Skeletal muscle tissue (tissue), 4 donors: ENCODE results near the gene DIO3. TPM values are rescaled to one million over a fixed set of nuclear protein-coding genes. Genes with fewer than 3 reads are reported as not detected.
"Not testable (repeated sequence)": the region's sequence is repeated elsewhere in the genome, so short reads cannot be mapped to it uniquely, and the experiment has no call there.

Experiments used
- H3K27ac ChIP-seq: one replicate; pipeline ENCODE4 v1.7.0; 2013; ENCODE audit warnings: mild to moderate bottlenecking, low read depth, low read length, inconsistent platforms
- H3K27me3 ChIP-seq, 3 donors: one replicate each; pipeline ENCODE4 v1.7.0; 2013; ENCODE audit warnings: low read length in 3 of 3; ENCODE audit not compliant: control insufficient read depth in 3 of 3, insufficient read depth in 3 of 3
- H3K36me3 ChIP-seq, 3 donors: one replicate each; pipeline ENCODE4 v1.7.0; 2013; ENCODE audit warnings: low read length in 3 of 3; ENCODE audit not compliant: control insufficient read depth in 3 of 3, insufficient read depth in 3 of 3
- H3K4me1 ChIP-seq, 3 donors: one replicate each; pipeline ENCODE4 v1.7.0; 2013; ENCODE audit warnings: low read length in 3 of 3, mild to moderate bottlenecking in 3 of 3; ENCODE audit not compliant: control insufficient read depth in 3 of 3, insufficient read depth in 3 of 3
- H3K4me3 ChIP-seq, 3 donors: one replicate each; pipeline ENCODE4 v1.7.0; 2013; ENCODE audit warnings: low read length in 3 of 3
- H3K9ac ChIP-seq, 3 donors: one replicate each; pipeline ENCODE4 v1.7.0; 2013; ENCODE audit warnings: low read length in 3 of 3, mild to moderate bottlenecking in 3 of 3, moderate library complexity in 2 of 3, low read depth in 1 of 3
- H3K9me3 ChIP-seq, 3 donors: one replicate each; pipeline ENCODE4 v1.7.0; 2013; ENCODE audit warnings: low read length in 3 of 3; ENCODE audit not compliant: control insufficient read depth in 3 of 3
- total RNA-seq: library from RNA; depleted of rRNA; stranded (reverse); fragments of >200 nt; gene quantifications from one replicate; pipeline ENCODE4 v1.2.3, GENCODE V29; 2014
- donor health status: Osteomylitis.

DIO3 gene
- total RNA-seq, 1 donor from 2014 or later, result 1.0 TPM

GRCh38 chr14:101550202-101550912, 10.9 kb upstream of the DIO3 start:
- H3K27ac ChIP-seq, H3K4me3 ChIP-seq, H3K9ac ChIP-seq, H3K36me3 ChIP-seq, H3K4me1 ChIP-seq, H3K9me3 ChIP-seq: not testable (repeated sequence)
- peaks cover 12 to 18% (median 17%) of the 10 kb centered on the region in 3 donors for H3K27me3 ChIP-seq

DNA sequence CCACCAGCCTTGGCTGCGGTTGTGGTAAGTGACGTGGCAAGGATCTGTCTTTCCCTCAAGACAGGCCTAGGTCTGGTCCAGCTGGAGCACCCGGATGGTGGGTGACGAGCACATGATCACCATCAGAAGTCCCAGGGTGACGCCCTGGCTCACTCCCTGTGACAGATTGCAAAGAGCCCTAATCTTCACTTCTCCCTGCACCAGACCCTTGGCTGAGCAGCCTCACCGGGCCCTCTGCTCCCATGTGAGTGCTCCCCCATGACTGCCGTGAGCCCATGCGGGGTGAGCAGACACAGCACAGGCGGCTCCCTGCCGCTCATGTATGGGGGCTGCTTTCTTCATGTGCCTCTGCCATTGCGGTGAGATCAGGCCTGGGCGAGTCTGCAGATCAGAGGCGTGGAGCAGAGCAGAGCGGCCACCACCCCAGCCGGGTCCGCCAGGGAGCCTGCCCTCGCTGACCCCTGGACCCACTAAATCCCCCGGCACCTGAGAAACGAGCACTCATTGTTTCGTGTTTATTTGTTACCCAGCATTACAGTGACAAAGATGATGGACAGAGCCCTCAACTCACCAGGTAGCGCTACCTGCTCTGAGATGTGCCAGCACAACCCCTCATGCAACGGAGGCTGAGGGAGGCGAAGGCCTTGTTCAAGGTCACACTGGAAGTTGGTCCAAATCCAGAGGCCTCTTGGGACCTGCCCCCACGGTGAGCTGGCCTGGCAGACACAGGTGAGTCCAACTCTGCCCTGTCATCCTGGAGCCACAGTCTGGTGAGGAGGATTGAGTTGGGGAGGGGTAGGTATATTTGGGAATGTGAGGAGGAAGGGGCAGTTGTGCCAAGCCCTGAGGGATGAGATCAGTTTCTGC, 9.3 kb upstream of the DIO3 start:
- peaks cover 24 to 31% (median 29%) of the 10 kb centered on the region in 3 donors for H3K27me3 ChIP-seq
- no peaks in the 10 kb centered on the region for H3K36me3 ChIP-seq
- H3K4me3 ChIP-seq, result no peak overlapping the region
- no peak overlapping the region for H3K27ac ChIP-seq
- no peaks in the 10 kb centered on the region for H3K9me3 ChIP-seq
- H3K9ac ChIP-seq, result no peak overlapping the region
- no peaks in the 10 kb centered on the region for H3K4me1 ChIP-seq

DNA sequence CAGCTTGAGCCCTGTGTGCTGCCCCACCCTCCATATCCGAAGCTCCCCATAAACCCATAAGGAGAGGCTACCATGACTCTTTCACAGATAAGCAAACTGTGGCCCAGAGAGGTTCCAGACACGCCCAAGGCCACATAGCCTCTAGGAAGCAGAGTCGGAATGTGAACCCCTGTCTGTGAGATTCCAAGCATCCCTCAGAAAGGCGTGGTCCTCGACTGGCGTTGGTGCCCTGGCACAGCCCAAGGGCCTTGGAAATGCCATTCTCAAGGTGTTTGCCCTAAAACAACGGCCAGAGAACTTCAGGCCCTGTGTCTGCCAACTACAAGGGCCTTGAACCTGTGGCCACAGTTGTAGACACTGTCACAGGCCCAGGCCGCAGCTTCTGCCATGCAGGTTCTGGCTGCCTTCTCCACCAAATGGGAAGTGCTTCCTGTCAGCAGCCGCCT, 8.5 kb upstream of the DIO3 start:
- Histone ChIP-seq H3K27ac (no peak overlapping the region), H3K4me1 (no peaks in the 10 kb centered on the region), H3K4me3 (no peak overlapping the region), H3K27me3 (peaks cover 32 to 39% (median 37%) of the 10 kb centered on the region in 3 donors), H3K9me3 (no peaks in the 10 kb centered on the region), H3K36me3 (no peaks in the 10 kb centered on the region), H3K9ac (no peak overlapping the region)

GRCh38 chr14:101553393-101553792, 7.9 kb upstream of the DIO3 start:
- no peaks in the 10 kb centered on the region for H3K9me3 ChIP-seq
- H3K27me3 ChIP-seq, result peaks cover 38 to 41% (median 40%) of the 10 kb centered on the region in 3 donors
- no peak overlapping the region for H3K4me3 ChIP-seq
- no peak overlapping the region for H3K27ac ChIP-seq
- no peaks in the 10 kb centered on the region for H3K36me3 ChIP-seq
- H3K4me1 ChIP-seq, result no peaks in the 10 kb centered on the region
- no peak overlapping the region for H3K9ac ChIP-seq

GRCh38 chr14:101553931-101554330, 7.4 kb upstream of the DIO3 start:
- Histone ChIP-seq H3K4me1 (no peaks in the 10 kb centered on the region), H3K4me3 (no peak overlapping the region), H3K36me3 (no peaks in the 10 kb centered on the region), H3K27me3 (peaks cover 41 to 45% (median 45%) of the 10 kb centered on the region in 3 donors), H3K9me3 (no peaks in the 10 kb centered on the region), H3K9ac (no peak overlapping the region), H3K27ac (no peak overlapping the region)

DNA sequence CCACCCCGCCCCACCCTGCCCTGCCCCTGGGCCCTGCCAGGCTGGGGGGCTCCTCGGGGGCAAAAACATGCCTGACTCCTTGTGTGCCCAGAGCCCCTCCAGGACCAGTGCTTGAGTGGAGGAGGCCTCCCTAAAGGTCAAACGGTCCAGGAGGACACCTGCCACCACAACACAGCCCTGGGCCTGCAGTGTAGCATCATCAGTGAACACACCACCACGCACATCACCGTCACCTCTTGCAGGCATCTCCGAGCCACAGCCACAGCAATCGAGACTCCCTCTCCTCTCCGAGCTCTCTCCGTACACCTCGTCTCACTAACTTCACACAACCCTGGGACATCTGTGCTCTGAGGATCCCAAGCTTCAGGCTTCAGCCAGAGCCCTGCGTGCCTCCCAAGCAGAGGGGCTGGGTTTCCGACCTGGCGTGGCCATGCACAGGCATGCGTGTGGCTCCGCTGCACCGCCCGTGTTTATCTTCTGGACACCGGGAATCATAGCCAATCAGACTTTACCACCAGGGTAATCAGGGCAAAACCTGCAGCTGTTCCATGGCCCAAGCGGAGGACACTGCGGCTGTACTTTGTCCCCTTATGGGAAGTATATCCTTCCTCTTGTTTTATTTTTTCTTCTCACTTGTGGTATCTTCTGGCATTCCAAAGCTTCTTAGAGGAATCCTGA, 6.2 kb upstream of the DIO3 start:
- Histone ChIP-seq H3K4me1 (no peaks in the 10 kb centered on the region), H3K9me3 (no peaks in the 10 kb centered on the region), H3K36me3 (no peaks in the 10 kb centered on the region), H3K27me3 (peaks cover 45 to 57% (median 56%) of the 10 kb centered on the region in 3 donors), H3K4me3 (no peak overlapping the region), H3K9ac (no peak overlapping the region), H3K27ac (no peak overlapping the region)

GRCh38 chr14:101555669-101556043, 5.6 kb upstream of the DIO3 start:
- not testable (repeated sequence) for H3K27ac ChIP-seq, H3K4me1 ChIP-seq, H3K36me3 ChIP-seq, H3K4me3 ChIP-seq, H3K9ac ChIP-seq, H3K9me3 ChIP-seq
- peaks cover 45 to 58% (median 58%) of the 10 kb centered on the region in 3 donors for H3K27me3 ChIP-seq

- H3K27ac ChIP-seq, result no peak overlapping the region
- no peaks in the 10 kb centered on the region for H3K9me3 ChIP-seq
- no peaks in the 10 kb centered on the region for H3K36me3 ChIP-seq
- H3K4me1 ChIP-seq, result no peaks in the 10 kb centered on the region
- H3K27me3 ChIP-seq, result peaks cover 45 to 59% (median 58%) of the 10 kb centered on the region in 3 donors
- no peak overlapping the region for H3K4me3 ChIP-seq
- H3K9ac ChIP-seq, result no peak overlapping the region
Observed at GRCh38 chr14:101556131-101556530, 5.2 kb upstream of the DIO3 start.

- peaks cover 50 to 65% (median 64%) of the 10 kb centered on the region in 3 donors for H3K27me3 ChIP-seq
- H3K4me1 ChIP-seq, result no peaks in the 10 kb centered on the region
- H3K4me3 ChIP-seq, result no peak overlapping the region
- no peak overlapping the region for H3K27ac ChIP-seq
- H3K9ac ChIP-seq, result no peak overlapping the region
- no peaks in the 10 kb centered on the region for H3K36me3 ChIP-seq
- H3K9me3 ChIP-seq, result no peaks in the 10 kb centered on the region
Observed at GRCh38 chr14:101556566-101557320, 4.6 kb upstream of the DIO3 start.
